GM21529 (cell line): ENCODE results near the gene SCEL.

Source experiments
- ATAC-seq: cut with Tn5 transposase; IDR thresholded peaks from one replicate; pipeline ENCODE4 v1.9.1; 2021; ENCODE audit not compliant: unreplicated experiment

Gene SCEL

GRCh38 chr13:77521595-77522367, 13.7 kb upstream of the SCEL start:
- ATAC-seq: no peak

- no peak for ATAC-seq
Measured at GRCh38 chr13:77522444-77522843, 13.1 kb upstream of the SCEL start.

- ATAC-seq: no peak
Measured at GRCh38 chr13:77523386-77523785, 12.1 kb upstream of the SCEL start.

GRCh38 chr13:77523834-77524728, 11.4 kb upstream of the SCEL start:
- peak; percentile 47 for ATAC-seq

- no peak for ATAC-seq
Measured at GRCh38 chr13:77528414-77528813, 7.1 kb upstream of the SCEL start.

GRCh38 chr13:77528834-77529500, 6.5 kb upstream of the SCEL start:
- peak; percentile 78 for ATAC-seq

- ATAC-seq: no peak
Measured at GRCh38 chr13:77529501-77529840, 6.0 kb upstream of the SCEL start.

- ATAC-seq: no peak
Measured at GRCh38 chr13:77530875-77531274, 4.6 kb upstream of the SCEL start.

- no peak for ATAC-seq
Measured at GRCh38 chr13:77532983-77533382, 2.5 kb upstream of the SCEL start.

GRCh38 chr13:77533875-77534788, 1.4 kb upstream of the SCEL start:
- no peak for ATAC-seq

GRCh38 chr13:77536358-77536757, 852 bp downstream of the SCEL start:
- no peak for ATAC-seq

- ATAC-seq: no peak
Measured at GRCh38 chr13:77537289-77537919, 1.9 kb downstream of the SCEL start.

GRCh38 chr13:77543711-77544110, 8.2 kb downstream of the SCEL start:
- no peak for ATAC-seq

- no peak for ATAC-seq
Measured at GRCh38 chr13:77544355-77544754, 8.8 kb downstream of the SCEL start.

- peak; percentile 50 for ATAC-seq
Measured at GRCh38 chr13:77544758-77545338, 9.3 kb downstream of the SCEL start.

- ATAC-seq: no peak
Measured at GRCh38 chr13:77545626-77546412, 10.3 kb downstream of the SCEL start.

- no peak for ATAC-seq
Measured at GRCh38 chr13:77548095-77548494, 12.6 kb downstream of the SCEL start.

GRCh38 chr13:77548594-77548993, 13.1 kb downstream of the SCEL start:
- no peak for ATAC-seq

GRCh38 chr13:77554069-77554468, 18.6 kb downstream of the SCEL start:
- no peak for ATAC-seq
